Suprapubic skin (tissue), 4 donors: ENCODE measurements around the gene NADSYN1.

Source experiments
- CTCF ChIP-seq, 2 donors: fragments of 200-600 bp in 1 of 2; fragments of 450-650 bp in 1 of 2; sonication (generic) in 1 of 2; IDR thresholded peaks; one replicate each; pipeline ENCODE4 v1.5.1; 2016 to 2019; ENCODE audit warnings: antibody characterized with exemption in 2 of 2, mild to moderate bottlenecking in 1 of 2, moderate library complexity in 1 of 2
- EP300 ChIP-seq: sonication (generic); formaldehyde crosslinking; IDR thresholded peaks from one replicate; pipeline ENCODE4 v1.6.1; 2017; ENCODE audit warnings: antibody characterized with exemption
- POLR2A ChIP-seq, 2 donors: fragments of 450-650 bp; IDR thresholded peaks; one replicate each; pipeline ENCODE4 v1.6.1; 2017; ENCODE audit warnings: antibody characterized with exemption in 2 of 2, mild to moderate bottlenecking in 2 of 2, moderate library complexity in 2 of 2
- POLR2AphosphoS5 ChIP-seq, 3 donors: sonication (generic); formaldehyde crosslinking; IDR thresholded peaks; one replicate each; pipeline ENCODE4 v1.6.1; 2017; ENCODE audit warnings: antibody characterized with exemption in 3 of 3

GRCh38 chr11:71489311-71490043, 36.5 kb downstream of the NADSYN1 start:
- TF ChIP-seq POLR2AphosphoS5 (IDR thresholded peaks at IDR 0.05) (no peak), CTCF (IDR thresholded peaks at IDR 0.05) (no peak), POLR2A (IDR thresholded peaks at IDR 0.05) (no peak), EP300 (no peak)
